Measurements from ENCODE around the gene KCND3. TPM values are rescaled to one million over a fixed set of nuclear protein-coding genes. Genes with fewer than 3 reads are reported as not detected.
A peak's percentile ranks its signal among the peaks of the same experiment; 100 is the strongest.

The KCND3 gene
- polyA plus RNA-seq, 1 donor (not counting 4 experiments of a cell fraction or from before 2014, with no cell fraction given) = 0.21 TPM

GRCh38 chr1:111738436-111739193 lies 250.9 kb downstream of the KCND3 start:
- peak overlapping the region; percentile 81 for H3K27ac ChIP-seq (ENCODE audit: control insufficient read depth, insufficient read depth, low read length)
- TF ChIP-seq CTCF (optimal IDR thresholded peaks at IDR 0.05 in 1 of 3, IDR thresholded peaks at IDR 0.05 in 1 of 3, conservative IDR thresholded peaks at IDR 0.05 in 1 of 3; ENCODE audit: extremely low read depth in 1 of 3, insufficient read depth in 2 of 3, low read length in 3 of 3) (peak in 1 of 3 experiments; percentile 4), EZH2 (IDR thresholded peaks at IDR 0.05; ENCODE audit: low read length) (no peak)
- no peak for FAIRE-seq

GRCh38 chr1:111738133-111738435 lies 251.4 kb downstream of the KCND3 start:
- Histone ChIP-seq H3K9me3 (ENCODE audit: control insufficient read depth, low read depth, low read length) (no peaks in the 10 kb centered on the region), H3K27me3 (ENCODE audit: control insufficient read depth, extremely low read depth, insufficient read depth, low read length) (peaks cover 8% of the 10 kb centered on the region), H3K4me1 (ENCODE audit: control insufficient read depth, extremely low read depth, insufficient read depth, low read length) (peaks cover 27% of the 10 kb centered on the region), H3K9me1 (ENCODE audit: control insufficient read depth, extremely low read depth, insufficient read depth, low read length) (no peaks in the 10 kb centered on the region), H3K36me3 (ENCODE audit: control insufficient read depth in 2 of 2, extremely low read depth in 1 of 2, insufficient read depth in 2 of 2, low read length in 2 of 2) (no peaks in the 10 kb centered on the region), H3K4me2 (ENCODE audit: control insufficient read depth, extremely low read depth, insufficient read depth, low read depth, low read length) (peak overlapping the region; percentile 94), H2AFZ (ENCODE audit: control insufficient read depth, low read length) (no peak overlapping the region), H3K4me3 (ENCODE audit: control insufficient read depth in 2 of 3, extremely low read depth in 1 of 3, insufficient read depth in 2 of 3, low read depth in 1 of 3, low read length in 3 of 3) (peak overlapping the region; percentile 61 to 88 (median 82)), H3K79me2 (ENCODE audit: control insufficient read depth, insufficient read depth, low read length) (no peaks in the 10 kb centered on the region), H3K9ac (ENCODE audit: control insufficient read depth, extremely low read depth, insufficient read depth, low read length) (peak overlapping the region; percentile 83), H3K27ac (ENCODE audit: control insufficient read depth, insufficient read depth, low read length) (no peak overlapping the region), H4K20me1 (ENCODE audit: control insufficient read depth, extremely low read depth, insufficient read depth, low read length) (no peaks in the 10 kb centered on the region)
- DNase-seq (ENCODE audit: low read depth, low spot score) (no peak), FAIRE-seq (no peak)
- dilution Hi-C loops (cut with MboI; ENCODE audit: extremely low pct_ligation_motif_present, low sequenced_read_pairs) = no loop called here
- TF ChIP-seq CTCF (optimal IDR thresholded peaks at IDR 0.05 in 1 of 3, IDR thresholded peaks at IDR 0.05 in 1 of 3, conservative IDR thresholded peaks at IDR 0.05 in 1 of 3; ENCODE audit: extremely low read depth in 1 of 3, insufficient read depth in 2 of 3, low read length in 3 of 3) = no peak
- TF ChIP-seq EZH2 (IDR thresholded peaks at IDR 0.05; ENCODE audit: low read length) = no peak

More at GRCh38 chr1:111738436-111739193, 250.9 kb downstream of the KCND3 start:
- H3K4me1 ChIP-seq (ENCODE audit: control insufficient read depth, extremely low read depth, insufficient read depth, low read length) = peaks cover 25% of the 10 kb centered on the region
- H3K9ac ChIP-seq (ENCODE audit: control insufficient read depth, extremely low read depth, insufficient read depth, low read length) = peak overlapping the region; percentile 83
- H3K4me2 ChIP-seq (ENCODE audit: control insufficient read depth, extremely low read depth, insufficient read depth, low read depth, low read length) = peak overlapping the region; percentile 94
- dilution Hi-C loops (cut with MboI; ENCODE audit: extremely low pct_ligation_motif_present, low sequenced_read_pairs) = no loop called here
- H2AFZ ChIP-seq (ENCODE audit: control insufficient read depth, low read length) = peak overlapping the region; percentile 97
- no peaks in the 10 kb centered on the region for H3K79me2 ChIP-seq (ENCODE audit: control insufficient read depth, insufficient read depth, low read length)
- no peaks in the 10 kb centered on the region for H4K20me1 ChIP-seq (ENCODE audit: control insufficient read depth, extremely low read depth, insufficient read depth, low read length)
- H3K9me3 ChIP-seq (ENCODE audit: control insufficient read depth, low read depth, low read length) = no peaks in the 10 kb centered on the region
- peak overlapping the region; percentile 61 to 88 (median 82) for H3K4me3 ChIP-seq (ENCODE audit: control insufficient read depth in 2 of 3, extremely low read depth in 1 of 3, insufficient read depth in 2 of 3, low read depth in 1 of 3, low read length in 3 of 3)
- DNase-seq (ENCODE audit: low read depth, low spot score) = no peak
- H3K36me3 ChIP-seq (ENCODE audit: control insufficient read depth in 2 of 2, extremely low read depth in 1 of 2, insufficient read depth in 2 of 2, low read length in 2 of 2) = no peaks in the 10 kb centered on the region
- H3K27me3 ChIP-seq (ENCODE audit: control insufficient read depth, extremely low read depth, insufficient read depth, low read length) = peaks cover 8% of the 10 kb centered on the region
- no peaks in the 10 kb centered on the region for H3K9me1 ChIP-seq (ENCODE audit: control insufficient read depth, extremely low read depth, insufficient read depth, low read length)

Data from keratinocyte (primary cell).